Glomerular endothelial cell (primary cell): Measurements from ENCODE around the gene KRTAP4-2. TPM values are rescaled to one million over a fixed set of nuclear protein-coding genes. Genes with fewer than 3 reads are reported as not detected.
"Not testable (repeated sequence)": the region's sequence is repeated elsewhere in the genome, so short reads cannot be mapped to it uniquely, and the experiment has no call there.

Experiments used
- DNase-seq: peaks from one replicate; pipeline ENCODE4 v3.0.0-alpha.2; 2011; ENCODE audit warnings: low read depth, low spot score; ENCODE audit errors: extremely low read depth
- total RNA-seq: library from RNA; depleted of rRNA; stranded (reverse); fragments of >200 nt; gene quantifications from 2 replicates; pipeline ENCODE4 v1.2.3, GENCODE V29; 2015

Gene KRTAP4-2
- total RNA-seq, 1 donor from 2014 or later: not detected

DNA sequence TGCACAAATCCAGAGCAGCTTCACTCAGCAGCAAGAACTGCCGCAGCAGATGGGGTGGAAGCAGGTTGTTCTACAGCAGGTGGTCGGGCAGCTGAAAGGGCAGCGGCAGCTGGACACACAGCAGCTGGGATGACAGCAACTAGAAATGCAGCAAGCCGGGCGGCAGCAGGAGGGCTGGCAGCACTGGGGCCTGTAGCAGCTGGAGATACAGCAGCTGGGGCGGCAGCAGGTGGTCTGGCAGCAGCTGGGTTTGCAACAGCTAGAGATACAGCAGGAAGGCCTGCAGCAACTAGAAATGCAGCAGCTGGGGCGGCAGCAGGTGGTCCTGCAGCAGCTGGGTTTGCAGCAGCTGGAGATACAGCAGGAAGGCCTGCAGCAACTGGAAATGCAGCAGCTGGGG lies 10.5 kb downstream of the KRTAP4-2 start:
- DNase-seq: no peak

DNA sequence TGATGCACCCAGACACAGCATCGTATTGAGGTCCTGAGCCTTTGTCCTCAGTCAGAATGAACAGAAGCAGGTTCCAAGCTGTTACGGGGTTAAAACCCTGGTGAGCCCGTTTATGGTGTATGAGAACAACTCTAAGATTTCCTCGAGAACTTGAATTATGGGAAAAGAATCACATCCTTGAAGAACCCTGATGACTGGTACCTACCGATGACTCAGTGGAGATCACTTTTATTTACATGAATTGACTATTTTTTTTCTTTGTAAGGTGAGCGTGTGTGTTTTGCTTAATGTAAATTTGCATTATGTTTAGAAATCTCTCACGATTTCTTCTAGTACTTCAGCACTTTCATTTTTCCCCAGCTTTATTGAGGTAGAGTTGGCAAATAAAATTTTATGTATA lies 14.2 kb downstream of the KRTAP4-2 start:
- DNase-seq: no peak

- DNase-seq: no peak
Measured at GRCh38 chr17:41160648-41161047, 17.4 kb downstream of the KRTAP4-2 start, which contains the start of gene KRTAP4-4. KRTAP4-4 (minus strand) TSS chr17:41160748; CDS start chr17:41160691, 57 bp downstream.

DNA sequence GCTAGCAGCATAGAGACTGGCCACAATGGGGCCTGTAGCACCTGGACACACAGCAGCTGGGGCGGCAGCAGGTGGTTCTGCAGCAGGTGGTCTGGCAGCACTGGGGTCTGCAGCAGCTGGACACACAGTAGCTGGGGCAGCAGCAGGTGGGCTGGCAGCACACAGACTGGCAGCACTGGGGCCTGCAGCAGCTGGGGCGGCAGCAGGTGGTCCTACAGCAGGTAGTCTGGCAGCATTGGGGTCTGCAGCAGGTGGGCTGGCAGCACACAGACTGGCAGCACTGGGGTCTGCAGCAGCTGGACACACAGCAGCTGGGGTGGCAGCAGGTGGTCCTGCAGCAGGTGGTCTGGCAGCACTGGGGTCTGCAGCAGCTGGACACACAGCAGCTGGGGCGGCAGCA lies 17.8 kb downstream of the KRTAP4-2 start:
- not testable (repeated sequence) for DNase-seq

DNA sequence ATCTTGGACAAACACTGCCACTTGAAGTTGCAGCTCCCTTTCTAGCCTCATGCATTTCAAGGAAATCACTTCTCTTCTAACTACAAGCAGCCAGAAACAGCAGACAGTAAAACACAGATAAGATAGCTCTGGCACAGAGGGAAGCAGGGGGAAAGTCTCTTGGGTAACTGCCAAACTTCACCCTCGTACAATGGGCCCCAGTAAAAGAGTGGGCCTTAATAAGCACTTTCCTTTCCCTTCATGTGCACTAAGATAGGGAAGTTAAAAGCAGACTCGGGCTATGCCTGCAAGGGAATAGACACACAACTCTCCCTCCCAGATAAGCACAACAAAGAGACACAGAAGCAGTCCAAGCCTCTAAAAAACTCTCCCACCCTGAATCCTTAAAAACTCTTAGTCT lies 24.2 kb downstream of the KRTAP4-2 start:
- DNase-seq: no peak

- no peak for DNase-seq
Measured at GRCh38 chr17:41151525-41151924, 26.5 kb downstream of the KRTAP4-2 start.

GRCh38 chr17:41150026-41150425 lies 28.0 kb downstream of the KRTAP4-2 start:
- DNase-seq: no peak

DNA sequence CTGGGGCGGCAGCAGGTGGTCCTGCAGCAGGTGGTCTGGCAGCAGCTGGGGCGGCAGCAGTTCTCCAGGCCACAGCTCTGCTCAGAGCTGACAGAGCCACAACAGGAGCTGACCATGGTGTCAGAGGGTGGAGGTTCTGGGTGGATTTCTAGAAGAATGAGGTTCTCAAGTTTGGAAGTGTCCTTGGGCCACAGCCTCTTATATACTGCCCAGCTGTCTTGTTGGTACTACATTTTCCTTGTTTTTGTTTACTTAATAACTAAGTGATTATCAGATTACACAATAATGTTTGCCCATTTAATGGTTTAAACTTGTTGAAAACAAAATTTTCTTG lies 28.4 kb downstream of the KRTAP4-2 start, which contains the start of gene KRTAP4-5:
Gene KRTAP4-5 (minus strand): TSS at position 174 of the 334 bp plus-strand sequence. CDS start 58 bp downstream, at position 116.
- no peak for DNase-seq

GRCh38 chr17:41148971-41149651 lies 28.9 kb downstream of the KRTAP4-2 start:
- not testable (repeated sequence) for DNase-seq

- no peak for DNase-seq
Measured at GRCh38 chr17:41147531-41148204, 30.4 kb downstream of the KRTAP4-2 start.

- no peak for DNase-seq
Measured at GRCh38 chr17:41145261-41145660, 32.8 kb downstream of the KRTAP4-2 start.

DNA sequence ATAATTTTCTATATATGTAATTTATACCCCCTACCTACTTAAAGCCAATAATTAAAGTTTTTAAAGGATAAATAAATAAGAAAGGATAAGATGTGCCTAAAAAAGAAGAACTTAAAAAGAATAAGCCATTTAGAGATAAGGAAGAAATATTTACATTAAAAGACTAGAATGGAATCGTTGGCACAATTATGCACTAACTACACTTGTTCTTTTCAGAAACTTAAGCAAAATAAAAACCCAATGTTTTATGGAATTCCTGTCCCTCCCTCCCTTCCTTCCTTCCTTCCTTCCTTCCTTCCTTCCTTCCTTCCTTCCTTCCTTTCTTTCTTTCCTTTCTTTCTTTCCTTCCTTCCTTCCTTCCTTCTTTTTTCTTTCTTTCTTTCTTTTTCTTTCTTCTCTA lies 33.2 kb downstream of the KRTAP4-2 start:
- no peak for DNase-seq

- no peak for DNase-seq
Measured at GRCh38 chr17:41141361-41141760, 36.7 kb downstream of the KRTAP4-2 start.

- no peak for DNase-seq
Measured at GRCh38 chr17:41140360-41141131, 37.5 kb downstream of the KRTAP4-2 start, which contains the start of gene KRTAP4-6. KRTAP4-6 (minus strand) TSS chr17:41140544; CDS start chr17:41140487, 57 bp downstream.

- not testable (repeated sequence) for DNase-seq
Measured at GRCh38 chr17:41139865-41140264, 38.2 kb downstream of the KRTAP4-2 start.

DNA sequence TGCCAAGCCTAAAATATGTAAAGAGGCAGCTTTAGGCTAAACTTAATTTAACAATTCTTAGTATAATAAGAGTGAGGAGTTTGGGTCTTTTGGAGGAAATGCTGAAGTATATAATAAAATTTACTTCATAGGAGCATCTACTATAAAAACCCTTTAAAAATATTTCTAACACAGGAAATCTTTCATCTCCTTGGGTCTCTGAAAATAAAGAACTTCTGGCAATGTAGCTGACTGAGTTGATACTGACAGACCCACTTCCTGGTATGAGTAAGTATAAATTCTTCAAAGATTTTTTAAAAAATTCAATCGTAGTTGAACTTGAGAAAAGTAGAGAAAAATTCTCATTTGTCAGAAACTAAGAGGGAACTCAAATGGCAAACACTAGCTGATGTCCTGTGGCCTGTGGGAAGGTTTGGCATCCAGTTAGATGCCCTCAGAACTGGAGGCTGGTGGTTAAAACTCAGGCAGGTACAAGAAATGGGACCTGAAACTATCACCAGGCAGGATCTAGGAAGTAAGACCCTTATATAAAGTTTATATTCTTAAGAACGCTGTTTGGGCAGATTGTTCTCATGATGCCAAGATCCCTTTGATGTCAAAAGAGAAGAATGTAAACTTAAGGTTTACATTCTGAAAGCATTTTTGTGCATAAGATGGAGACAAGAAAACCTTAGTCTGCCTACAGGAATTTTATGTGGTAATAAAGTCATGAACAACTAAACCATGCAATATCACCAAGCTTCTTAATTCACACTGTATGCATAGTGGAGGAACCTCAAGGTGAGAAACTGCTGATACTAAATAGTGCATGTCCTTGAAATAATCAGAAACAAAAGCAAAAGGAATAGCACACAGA lies 43.9 kb downstream of the KRTAP4-2 start:
- no peak for DNase-seq

DNA sequence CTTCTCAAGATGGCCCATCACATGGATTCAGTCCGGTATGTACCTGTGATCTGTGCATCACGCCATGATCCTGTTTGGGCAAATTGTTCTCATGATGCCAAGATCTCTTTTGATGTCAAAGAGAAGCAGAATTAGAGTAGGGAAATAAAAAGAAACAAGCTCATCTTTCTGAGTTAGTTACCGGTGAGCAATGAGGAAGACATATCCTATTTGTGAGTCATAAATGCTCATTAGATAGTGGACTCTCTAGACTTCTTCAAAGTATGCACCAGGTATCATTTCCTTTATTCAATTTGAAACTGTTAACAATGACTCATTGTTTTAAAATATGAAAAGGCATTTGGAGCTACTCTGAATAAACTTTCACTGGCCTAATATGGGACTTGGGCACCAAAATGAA lies 46.0 kb downstream of the KRTAP4-2 start:
- no peak for DNase-seq
